K562 (cell line): ENCODE measurements around the gene TTYH2. TPM values are rescaled to one million over a fixed set of nuclear protein-coding genes. Genes with fewer than 3 reads are reported as not detected.

Experiments used
- ARNT ChIP-seq, 2 experiments: fragments of 450-650 bp; IDR thresholded peaks; 2 replicates each; pipeline ENCODE4 v1.6.1; 2016; ENCODE audit warnings: mild to moderate bottlenecking in 1 of 2
- ATF4 ChIP-seq: fragments of 450-650 bp; formaldehyde crosslinking; IDR thresholded peaks from 2 replicates; pipeline ENCODE4 v1.4.0; 2022; ENCODE audit warnings: mild to moderate bottlenecking, moderate library complexity
- CAMTA2 ChIP-seq: fragments of 250-450 bp; sonication (Bioruptor Pico); conservative IDR thresholded peaks from 2 replicates; pipeline ENCODE4 v1.5.1; 2022
- CTCF ChIP-seq, 3 experiments: IDR thresholded peaks in 2 of 3; conservative IDR thresholded peaks in 1 of 3; 2 replicates each; pipeline ENCODE4 v1.5.1; 2011 to 2012; ENCODE audit warnings: low read length in 3 of 3, mild to moderate bottlenecking in 3 of 3, control low read depth in 2 of 3, improper control_type of control experiment in 1 of 3, inconsistent platforms in 1 of 3, low read depth in 1 of 3, mixed read lengths in 1 of 3, moderate library complexity in 1 of 3; ENCODE audit not compliant: insufficient read depth in 2 of 3
- ETV1 ChIP-seq: fragments of 450-650 bp; conservative IDR thresholded peaks from 2 replicates; pipeline ENCODE4 v1.6.1; 2016; ENCODE audit warnings: missing genetic modification characterization, control low read depth, low read depth, missing compliant biosample characterization
- EZH2 ChIP-seq: IDR thresholded peaks from 2 replicates; pipeline ENCODE4 v1.6.1; 2012; ENCODE audit warnings: low read depth, mild to moderate bottlenecking, inconsistent platforms, low read length, borderline replicate concordance
- HIVEP1 ChIP-seq: fragments of 250-450 bp; sonication (Bioruptor Pico); IDR thresholded peaks from 2 replicates; pipeline ENCODE4 v1.4.0; 2020; ENCODE audit warnings: mild to moderate bottlenecking
- IFI16 ChIP-seq: fragments of 250-450 bp; sonication (Bioruptor Pico); IDR thresholded peaks from 2 replicates; pipeline ENCODE4 v2.1.2; 2022; ENCODE audit warnings: mild to moderate bottlenecking, inconsistent platforms
- NR4A1 ChIP-seq, 2 experiments: fragments of 250-450 bp in 1 of 2; fragments of 450-650 bp in 1 of 2; sonication (Bioruptor Pico) in 1 of 2; IDR thresholded peaks; 2 replicates each; pipeline versions ENCODE4 v1.4.0 to v1.6.1; 2016 to 2020; ENCODE audit warnings: mild to moderate bottlenecking in 2 of 2, missing compliant biosample characterization in 1 of 2, missing genetic modification characterization in 1 of 2, moderate library complexity in 1 of 2
- RBM34 ChIP-seq: fragments of 200-400 bp; formaldehyde crosslinking; IDR thresholded peaks from 2 replicates; pipeline ENCODE4 v1.6.1; 2018; ENCODE audit warnings: low read length, borderline replicate concordance; ENCODE audit not compliant: insufficient read depth
- SFPQ ChIP-seq: fragments of 200-400 bp; formaldehyde crosslinking; IDR thresholded peaks from 2 replicates; pipeline ENCODE4 v1.6.1; 2017; ENCODE audit warnings: mild to moderate bottlenecking, low read depth, low read length, moderate library complexity
- SMAD4 ChIP-seq: fragments of 250-450 bp; sonication (Bioruptor Pico); conservative IDR thresholded peaks from 2 replicates; pipeline ENCODE4 v1.8.0; 2021; ENCODE audit warnings: inconsistent platforms, mild to moderate bottlenecking, moderate library complexity
- SRSF1 ChIP-seq: fragments of 200-400 bp; formaldehyde crosslinking; IDR thresholded peaks from 2 replicates; pipeline ENCODE4 v1.6.1; 2017; ENCODE audit warnings: mild to moderate bottlenecking, low read depth, low read length, moderate library complexity
- TEAD1 ChIP-seq, 2 experiments: fragments of 450-650 bp in 1 of 2; sonication (generic) in 1 of 2; formaldehyde crosslinking; IDR thresholded peaks; 2 replicates each; pipeline versions ENCODE4 v1.4.0 to v1.8.0; 2020 to 2022; ENCODE audit warnings: mild to moderate bottlenecking in 2 of 2, missing genetic modification reagents in 1 of 2
- TRIM24 ChIP-seq, 2 experiments: fragments of 450-650 bp; IDR thresholded peaks; 2 replicates each; pipeline ENCODE4 v1.6.1; 2016
- ZKSCAN1 ChIP-seq: fragments of 150-350 bp; IDR thresholded peaks from 2 replicates; pipeline ENCODE4 v1.6.1; 2016; ENCODE audit warnings: low read depth, low read length
- ZMIZ1 ChIP-seq, 2 experiments: fragments of 150-350 bp in 1 of 2; IDR thresholded peaks; 2 replicates each; pipeline ENCODE4 v1.6.1; 2012 to 2016; ENCODE audit warnings: low read depth in 2 of 2, low read length in 2 of 2, mild to moderate bottlenecking in 1 of 2, moderate library complexity in 1 of 2
- ZNF197 ChIP-seq: fragments of 200-800 bp; sonication (Bioruptor generic); IDR thresholded peaks from 2 replicates; pipeline ENCODE4 v1.6.1; 2016; ENCODE audit warnings: low read depth, missing genetic modification characterization, missing compliant biosample characterization
- ZNF644 ChIP-seq: fragments of 200-800 bp; sonication (Bioruptor generic); IDR thresholded peaks from 2 replicates; pipeline ENCODE4 v1.6.1; 2016; ENCODE audit warnings: low read depth, missing genetic modification characterization, missing compliant biosample characterization
- ZZZ3 ChIP-seq: fragments of 450-650 bp; IDR thresholded peaks from 2 replicates; pipeline ENCODE4 v1.6.1; 2016; ENCODE audit warnings: antibody characterized with exemption, mild to moderate bottlenecking, moderate library complexity
- polyA plus RNA-seq, 8 experiments: library from polyadenylated mRNA; depleted of rRNA in 4 of 8; stranded (reverse) in 5 of 8; unstranded in 3 of 8; fragments of >200 nt; fragmentation: Nextera tagmentation in 2 of 8; fragmentation: Illumina TruSeq in 1 of 8; extraction: Ambion mirVana in 2 of 8; extraction: Trizol in 1 of 8; gene quantifications; 2 replicates each; pipeline versions ENCODE4 v1.2.1 to v1.2.3, GENCODE V29; 2011 to 2014; ENCODE audit warnings: inconsistent platforms in 1 of 8, missing spikeins in 1 of 8
- total RNA-seq, 7 experiments: library from RNA; depleted of rRNA in 6 of 7; stranded (reverse); fragments of >200 nt in 6 of 7; fragmentation: Illumina TruSeq in 2 of 7; extraction: Trizol in 2 of 7; gene quantifications; 2 replicates each; pipeline versions ENCODE4 v1.2.1 to v1.2.3, GENCODE V29; 2011 to 2021; ENCODE audit warnings: low replicate concordance in 1 of 7

The TTYH2 gene
- total and polyA plus RNA-seq, 9 of the 15 experiments (the other 6 are each of a cell fraction or from before 2014, with no cell fraction given) = 0.03 to 2.0 (median 0.91) TPM

GRCh38 chr17:74296548-74296936, 83.2 kb downstream of the TTYH2 start (continued):
- TF ChIP-seq SFPQ (no peak), TEAD1 (CRISPR knock-in tag; IDR thresholded peaks at IDR 0.05) (peak in 1 of 2 experiments; percentile 22; a peak in 1 of 4 replicates), ATF4 (CRISPR knock-in tag) (peak; percentile 74; the same call in 1 of the 2 replicates), IFI16 (CRISPR knock-in tag) (no peak), TRIM24 (IDR thresholded peaks at IDR 0.05) (peak; percentile 63 to 80), ZMIZ1 (IDR thresholded peaks at IDR 0.05; ENCODE audit: low read depth in 2 of 2, low read length in 2 of 2) (peak in 1 of 2 experiments; percentile 56; a peak in 1 of 4 replicates), CAMTA2 (no peak), ZZZ3 (no peak), HIVEP1 (CRISPR knock-in tag) (no peak), EZH2 (no peak), ARNT (IDR thresholded peaks at IDR 0.05) (peak; percentile 47 to 70; a peak in 2 of 4 replicates), SRSF1 (no peak), ETV1 (no peak), ZKSCAN1 (peak; percentile 70; the same call in 1 of the 2 replicates), ZNF197 (CRISPR knock-in tag) (0 out of 2 replicates have a peak, but pooled peaks have one; percentile 68), NR4A1 (CRISPR knock-in tag; IDR thresholded peaks at IDR 0.05) (no peak), NR4A1 (tag; IDR thresholded peaks at IDR 0.05) (0 out of 2 replicates have a peak, but pooled peaks have one; percentile 33), SMAD4 (CRISPR knock-in tag) (peak; percentile 86), ZNF644 (tag) (no peak), RBM34 (no peak), CTCF (IDR thresholded peaks at IDR 0.05 in 2 of 3, conservative IDR thresholded peaks at IDR 0.05 in 1 of 3; ENCODE audit: insufficient read depth in 2 of 3, low read depth in 1 of 3, low read length in 3 of 3) (peak; percentile 87 to 91 (median 90))
